ENCODE results near the gene LUC7L2.

LUC7L2 gene

DNA sequence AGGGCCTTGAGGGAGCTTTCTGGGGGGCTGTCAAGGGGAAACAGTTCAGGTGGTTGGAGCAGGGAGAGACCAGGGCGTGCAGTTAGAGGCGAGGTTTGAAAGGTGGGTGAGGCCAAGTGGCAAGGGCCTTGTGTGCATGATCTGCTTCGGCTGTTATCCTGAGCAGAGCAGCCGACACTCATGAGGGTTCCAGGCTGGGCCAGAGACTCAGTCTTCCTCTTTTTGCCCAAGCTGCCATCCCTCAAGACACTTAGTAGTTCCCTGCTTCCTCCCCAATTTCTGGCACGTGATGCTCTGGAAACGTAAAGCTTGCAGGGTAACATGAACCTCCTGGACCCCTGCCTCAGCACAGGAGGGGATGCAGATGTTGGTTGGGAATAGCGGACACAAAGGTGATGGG is 79.7 kb downstream of the LUC7L2 start:
- TF ChIP-seq TAF1 (IDR thresholded peaks at IDR 0.05; ENCODE audit: borderline replicate concordance, insufficient read depth, low read length) (no peak), SIN3A (IDR thresholded peaks at IDR 0.05; ENCODE audit: borderline replicate concordance, insufficient read depth, low read length) (no peak), POLR2AphosphoS5 (IDR thresholded peaks at IDR 0.05; ENCODE audit: low read depth, low read length) (no peak), FOXP2 (optimal IDR thresholded peaks at IDR 0.05; ENCODE audit: borderline replicate concordance, extremely low read depth, extremely low read length, insufficient read depth) (no peak)
- TF ChIP-seq, protein P1, sequence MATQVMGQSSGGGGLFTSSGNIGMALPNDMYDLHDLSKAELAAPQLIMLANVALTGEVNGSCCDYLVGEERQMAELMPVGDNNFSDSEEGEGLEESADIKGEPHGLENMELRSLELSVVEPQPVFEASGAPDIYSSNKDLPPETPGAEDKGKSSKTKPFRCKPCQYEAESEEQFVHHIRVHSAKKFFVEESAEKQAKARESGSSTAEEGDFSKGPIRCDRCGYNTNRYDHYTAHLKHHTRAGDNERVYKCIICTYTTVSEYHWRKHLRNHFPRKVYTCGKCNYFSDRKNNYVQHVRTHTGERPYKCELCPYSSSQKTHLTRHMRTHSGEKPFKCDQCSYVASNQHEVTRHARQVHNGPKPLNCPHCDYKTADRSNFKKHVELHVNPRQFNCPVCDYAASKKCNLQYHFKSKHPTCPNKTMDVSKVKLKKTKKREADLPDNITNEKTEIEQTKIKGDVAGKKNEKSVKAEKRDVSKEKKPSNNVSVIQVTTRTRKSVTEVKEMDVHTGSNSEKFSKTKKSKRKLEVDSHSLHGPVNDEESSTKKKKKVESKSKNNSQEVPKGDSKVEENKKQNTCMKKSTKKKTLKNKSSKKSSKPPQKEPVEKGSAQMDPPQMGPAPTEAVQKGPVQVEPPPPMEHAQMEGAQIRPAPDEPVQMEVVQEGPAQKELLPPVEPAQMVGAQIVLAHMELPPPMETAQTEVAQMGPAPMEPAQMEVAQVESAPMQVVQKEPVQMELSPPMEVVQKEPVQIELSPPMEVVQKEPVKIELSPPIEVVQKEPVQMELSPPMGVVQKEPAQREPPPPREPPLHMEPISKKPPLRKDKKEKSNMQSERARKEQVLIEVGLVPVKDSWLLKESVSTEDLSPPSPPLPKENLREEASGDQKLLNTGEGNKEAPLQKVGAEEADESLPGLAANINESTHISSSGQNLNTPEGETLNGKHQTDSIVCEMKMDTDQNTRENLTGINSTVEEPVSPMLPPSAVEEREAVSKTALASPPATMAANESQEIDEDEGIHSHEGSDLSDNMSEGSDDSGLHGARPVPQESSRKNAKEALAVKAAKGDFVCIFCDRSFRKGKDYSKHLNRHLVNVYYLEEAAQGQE (IDR thresholded peaks at IDR 0.05; ENCODE audit: insufficient read depth in 1 of 2, low read depth in 2 of 2, low read length in 2 of 2), result no peak

DNA sequence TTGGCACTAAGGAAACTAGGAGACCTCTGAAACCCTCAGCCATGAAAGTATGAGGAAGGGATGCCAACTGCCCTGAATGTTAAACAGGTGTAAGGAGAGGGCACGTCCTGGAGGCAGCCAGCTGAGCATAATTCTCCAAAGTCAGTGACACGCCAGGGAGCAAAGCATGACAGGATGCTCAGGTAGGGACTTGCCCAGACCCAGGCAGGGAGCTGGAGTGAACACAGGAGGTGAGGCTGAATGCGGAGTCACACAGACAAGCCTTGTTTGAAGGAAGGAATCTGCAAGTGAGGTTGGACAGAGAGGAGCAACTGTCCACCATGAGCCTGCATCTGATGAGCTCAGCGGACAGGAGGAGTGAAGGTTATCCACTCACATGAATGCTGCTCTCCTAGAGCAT is 82.3 kb downstream of the LUC7L2 start:
- no peak for TF ChIP-seq POLR2AphosphoS5 (IDR thresholded peaks at IDR 0.05; ENCODE audit: low read depth, low read length)
- TF ChIP-seq TAF1 (IDR thresholded peaks at IDR 0.05; ENCODE audit: borderline replicate concordance, insufficient read depth, low read length), result no peak
- no peak for TF ChIP-seq FOXP2 (optimal IDR thresholded peaks at IDR 0.05; ENCODE audit: borderline replicate concordance, extremely low read depth, extremely low read length, insufficient read depth)
- TF ChIP-seq, protein P1 (IDR thresholded peaks at IDR 0.05; ENCODE audit: insufficient read depth in 1 of 2, low read depth in 2 of 2, low read length in 2 of 2), result no peak
- no peak for TF ChIP-seq SIN3A (IDR thresholded peaks at IDR 0.05; ENCODE audit: borderline replicate concordance, insufficient read depth, low read length)

DNA sequence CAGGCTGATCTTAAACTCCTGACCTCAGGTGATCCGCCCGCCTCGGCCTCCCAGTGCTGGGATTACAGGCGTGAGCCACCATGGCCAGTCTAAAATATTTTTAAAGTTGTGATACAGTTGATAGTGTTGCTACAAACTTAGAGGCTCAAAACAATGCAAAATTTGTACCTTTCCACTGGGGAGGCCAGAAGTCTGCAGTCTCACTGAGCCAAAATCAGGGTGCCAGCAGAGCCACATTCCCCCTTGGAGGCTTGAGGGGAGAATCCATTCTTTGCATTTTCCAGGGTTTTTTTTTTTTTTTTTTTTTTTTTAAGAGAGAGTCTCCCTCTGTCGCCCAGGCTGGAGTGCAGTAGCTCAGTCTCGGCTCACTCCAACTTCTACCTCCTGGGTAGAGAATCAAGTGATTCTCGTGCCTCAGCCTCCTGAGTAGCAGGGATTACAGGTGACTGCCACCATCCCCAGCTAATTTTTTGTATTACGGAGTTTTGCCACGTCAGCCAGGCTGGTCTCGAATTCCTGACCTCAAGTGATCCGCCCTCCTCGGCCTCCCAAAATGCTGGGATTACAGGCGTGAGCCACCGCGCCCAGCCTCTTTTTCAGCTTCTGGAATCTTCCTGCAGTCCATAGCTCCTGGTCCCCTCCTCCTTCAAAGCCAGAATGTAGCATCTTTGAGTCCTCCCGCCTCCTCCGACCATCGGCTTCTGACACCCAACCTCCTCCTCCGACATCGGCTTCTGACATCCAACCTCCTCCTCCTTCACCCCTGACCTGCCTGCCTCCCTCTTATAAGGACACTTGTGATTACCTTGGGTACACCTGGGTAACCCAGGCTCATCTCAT is 86.6 kb downstream of the LUC7L2 start:
- TF ChIP-seq, protein P1 (IDR thresholded peaks at IDR 0.05; ENCODE audit: insufficient read depth in 1 of 2, low read depth in 2 of 2, low read length in 2 of 2), result no peak
- no peak for TF ChIP-seq FOXP2 (optimal IDR thresholded peaks at IDR 0.05; ENCODE audit: borderline replicate concordance, extremely low read depth, extremely low read length, insufficient read depth)
- no peak for TF ChIP-seq POLR2AphosphoS5 (IDR thresholded peaks at IDR 0.05; ENCODE audit: low read depth, low read length)
- TF ChIP-seq SIN3A (IDR thresholded peaks at IDR 0.05; ENCODE audit: borderline replicate concordance, insufficient read depth, low read length), result no peak
- no peak for TF ChIP-seq TAF1 (IDR thresholded peaks at IDR 0.05; ENCODE audit: borderline replicate concordance, insufficient read depth, low read length)

DNA sequence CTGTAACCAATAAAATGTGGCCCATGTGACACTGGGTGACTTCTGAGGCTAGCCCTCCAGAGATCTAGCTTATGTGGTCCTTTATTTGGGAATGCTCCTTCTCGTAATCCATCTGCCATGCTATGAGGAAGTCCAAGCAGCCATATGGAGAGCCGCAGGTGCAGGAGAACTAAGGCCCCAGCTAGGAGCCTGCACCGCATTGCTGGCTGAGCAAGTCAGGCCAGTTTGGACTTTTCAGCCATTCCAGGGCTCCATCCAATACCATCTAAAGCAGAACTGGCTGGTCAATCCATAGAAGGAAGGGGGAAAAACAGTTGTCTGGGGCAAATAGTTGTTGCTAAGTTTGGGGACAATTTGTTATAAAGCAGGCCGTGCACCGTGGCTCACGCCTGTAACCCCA is 91.2 kb downstream of the LUC7L2 start:
- no peak for TF ChIP-seq SIN3A (IDR thresholded peaks at IDR 0.05; ENCODE audit: borderline replicate concordance, insufficient read depth, low read length)
- TF ChIP-seq TAF1 (IDR thresholded peaks at IDR 0.05; ENCODE audit: borderline replicate concordance, insufficient read depth, low read length), result no peak
- TF ChIP-seq, protein P1 (IDR thresholded peaks at IDR 0.05; ENCODE audit: insufficient read depth in 1 of 2, low read depth in 2 of 2, low read length in 2 of 2), result no peak
- TF ChIP-seq FOXP2 (optimal IDR thresholded peaks at IDR 0.05; ENCODE audit: borderline replicate concordance, extremely low read depth, extremely low read length, insufficient read depth), result no peak
- no peak for TF ChIP-seq POLR2AphosphoS5 (IDR thresholded peaks at IDR 0.05; ENCODE audit: low read depth, low read length)
